Measurements from ENCODE around the gene ACP4.

Gene ACP4

GRCh38 chr19:50844296-50844935 lies 54.2 kb downstream of the ACP4 start:
- no peak for DNase-seq (ENCODE audit: low read depth)

Data from stromal cell of bone marrow (primary cell).